HS-5 (cell line): ENCODE results near the gene TICAM2.

Experiments
- DNase-seq: peaks from one replicate; pipeline ENCODE4 v3.0.0-alpha.2; 2012; ENCODE audit warnings: low read depth

The TICAM2 gene

DNA sequence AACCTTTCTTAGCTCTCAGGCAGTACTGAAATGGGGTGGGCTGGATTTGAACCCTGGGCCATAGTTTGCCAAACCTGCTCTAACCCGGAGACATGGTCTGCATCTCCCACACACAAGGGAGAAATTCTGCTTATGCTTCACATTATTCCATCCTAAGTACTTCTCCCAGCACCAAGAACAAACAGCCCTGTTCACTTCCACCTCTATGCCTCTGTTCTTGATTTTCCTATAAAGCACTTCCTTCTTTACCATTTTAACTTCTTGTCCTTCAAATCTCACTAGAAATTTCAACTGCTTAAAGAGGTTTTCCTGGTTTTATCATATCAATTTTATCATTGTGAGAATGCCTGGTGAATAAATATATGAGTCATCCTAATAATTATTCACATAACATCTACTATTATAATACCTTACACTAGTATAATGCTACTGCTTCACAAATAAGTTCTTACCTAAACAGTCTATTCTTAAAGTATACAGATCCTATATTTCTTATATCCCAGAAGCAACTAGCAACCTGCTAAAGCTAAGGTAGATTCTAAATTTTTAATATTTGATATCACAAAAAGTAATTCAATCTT, 70.4 kb downstream of the TICAM2 start:
- no peak for DNase-seq

DNA sequence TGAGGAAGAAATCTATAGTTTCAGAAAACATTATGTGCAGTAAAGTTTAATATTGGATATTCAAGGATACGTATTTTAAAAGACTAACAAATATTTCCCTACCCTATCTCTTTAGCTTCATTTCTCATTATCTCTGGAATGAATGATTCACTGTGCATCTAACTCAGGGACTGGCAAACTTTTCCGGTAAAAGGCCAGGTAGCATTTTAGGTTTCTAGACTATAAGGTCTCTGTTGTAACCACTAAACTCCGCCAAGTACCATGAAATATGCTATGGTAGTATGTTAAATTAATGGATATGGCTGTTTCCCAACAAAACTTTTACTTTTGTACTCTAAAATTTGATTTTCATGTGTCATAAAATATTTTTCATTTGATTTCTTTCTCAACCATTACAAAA, 70.9 kb downstream of the TICAM2 start:
- DNase-seq: no peak

DNA sequence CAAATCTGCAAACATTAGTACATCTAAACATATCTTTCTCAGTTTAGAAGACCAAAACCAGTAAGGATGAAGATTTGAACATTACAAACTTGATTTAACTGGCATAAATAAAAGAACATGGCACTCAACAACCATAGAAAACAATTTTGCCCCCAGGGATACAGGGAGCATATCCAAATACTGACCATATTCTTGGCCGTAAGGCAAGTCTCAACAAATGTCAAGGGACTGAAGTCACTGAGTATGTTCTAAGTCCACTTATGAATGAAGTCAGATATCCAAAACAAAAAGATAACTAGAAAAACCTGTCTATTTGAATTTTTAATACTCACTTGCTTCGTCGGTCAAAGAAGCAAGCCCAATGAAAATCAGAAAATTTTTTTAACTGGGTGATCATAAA, 71.9 kb downstream of the TICAM2 start:
- no peak for DNase-seq
